ENCODE results near the gene NINJ1.

The NINJ1 gene

DNA sequence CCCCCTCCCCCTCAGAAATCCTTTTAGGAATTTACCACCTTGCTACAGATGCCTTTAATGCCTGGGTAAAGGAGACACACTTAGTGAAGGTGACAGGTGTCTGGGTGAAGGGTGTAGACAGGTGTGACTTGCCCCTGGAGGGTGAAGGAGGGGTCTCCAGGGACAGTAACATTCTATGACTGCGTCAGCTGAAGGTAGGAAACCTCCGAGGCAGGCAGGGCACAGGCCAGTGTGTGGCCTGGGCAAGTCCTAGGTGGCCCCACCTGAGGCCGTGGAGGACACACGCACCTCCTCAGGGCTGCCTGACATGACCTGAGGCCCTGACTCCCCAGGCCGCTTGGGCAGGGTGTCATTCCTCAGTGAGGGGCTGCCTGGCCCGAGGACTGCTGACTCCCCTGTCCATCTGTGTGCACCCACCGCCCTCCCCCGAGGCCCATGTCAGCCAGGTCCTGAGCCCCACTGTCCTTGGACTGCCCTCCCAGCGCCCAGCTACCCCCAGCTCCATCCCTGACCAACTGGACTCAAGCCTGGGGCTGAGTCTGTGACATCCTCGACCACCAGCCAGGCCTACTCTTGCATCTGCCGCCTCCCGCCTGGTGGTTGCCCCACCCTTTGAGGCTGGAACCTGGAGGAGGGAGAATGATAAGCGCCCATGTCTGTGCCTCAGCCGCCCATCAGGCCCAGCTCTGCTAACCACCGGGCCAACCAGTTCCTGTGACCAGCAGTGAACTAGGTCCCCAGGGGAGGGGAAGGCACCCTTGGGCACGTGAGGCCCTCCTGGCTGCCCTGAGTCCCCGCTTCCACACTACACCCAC lies 19.7 kb downstream of the NINJ1 start:
- no peak for TF ChIP-seq TAF1 (IDR thresholded peaks at IDR 0.05; ENCODE audit: borderline replicate concordance, insufficient read depth, low read length)
- TF ChIP-seq SIN3A (IDR thresholded peaks at IDR 0.05; ENCODE audit: borderline replicate concordance, insufficient read depth, low read length): no peak
- no peak for TF ChIP-seq POLR2AphosphoS5 (IDR thresholded peaks at IDR 0.05; ENCODE audit: low read depth, low read length)
- no peak for TF ChIP-seq FOXP2 (optimal IDR thresholded peaks at IDR 0.05; ENCODE audit: borderline replicate concordance, extremely low read depth, extremely low read length, insufficient read depth)
- TF ChIP-seq, protein P1, sequence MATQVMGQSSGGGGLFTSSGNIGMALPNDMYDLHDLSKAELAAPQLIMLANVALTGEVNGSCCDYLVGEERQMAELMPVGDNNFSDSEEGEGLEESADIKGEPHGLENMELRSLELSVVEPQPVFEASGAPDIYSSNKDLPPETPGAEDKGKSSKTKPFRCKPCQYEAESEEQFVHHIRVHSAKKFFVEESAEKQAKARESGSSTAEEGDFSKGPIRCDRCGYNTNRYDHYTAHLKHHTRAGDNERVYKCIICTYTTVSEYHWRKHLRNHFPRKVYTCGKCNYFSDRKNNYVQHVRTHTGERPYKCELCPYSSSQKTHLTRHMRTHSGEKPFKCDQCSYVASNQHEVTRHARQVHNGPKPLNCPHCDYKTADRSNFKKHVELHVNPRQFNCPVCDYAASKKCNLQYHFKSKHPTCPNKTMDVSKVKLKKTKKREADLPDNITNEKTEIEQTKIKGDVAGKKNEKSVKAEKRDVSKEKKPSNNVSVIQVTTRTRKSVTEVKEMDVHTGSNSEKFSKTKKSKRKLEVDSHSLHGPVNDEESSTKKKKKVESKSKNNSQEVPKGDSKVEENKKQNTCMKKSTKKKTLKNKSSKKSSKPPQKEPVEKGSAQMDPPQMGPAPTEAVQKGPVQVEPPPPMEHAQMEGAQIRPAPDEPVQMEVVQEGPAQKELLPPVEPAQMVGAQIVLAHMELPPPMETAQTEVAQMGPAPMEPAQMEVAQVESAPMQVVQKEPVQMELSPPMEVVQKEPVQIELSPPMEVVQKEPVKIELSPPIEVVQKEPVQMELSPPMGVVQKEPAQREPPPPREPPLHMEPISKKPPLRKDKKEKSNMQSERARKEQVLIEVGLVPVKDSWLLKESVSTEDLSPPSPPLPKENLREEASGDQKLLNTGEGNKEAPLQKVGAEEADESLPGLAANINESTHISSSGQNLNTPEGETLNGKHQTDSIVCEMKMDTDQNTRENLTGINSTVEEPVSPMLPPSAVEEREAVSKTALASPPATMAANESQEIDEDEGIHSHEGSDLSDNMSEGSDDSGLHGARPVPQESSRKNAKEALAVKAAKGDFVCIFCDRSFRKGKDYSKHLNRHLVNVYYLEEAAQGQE (IDR thresholded peaks at IDR 0.05; ENCODE audit: insufficient read depth in 1 of 2, low read depth in 2 of 2, low read length in 2 of 2): no peak

DNA sequence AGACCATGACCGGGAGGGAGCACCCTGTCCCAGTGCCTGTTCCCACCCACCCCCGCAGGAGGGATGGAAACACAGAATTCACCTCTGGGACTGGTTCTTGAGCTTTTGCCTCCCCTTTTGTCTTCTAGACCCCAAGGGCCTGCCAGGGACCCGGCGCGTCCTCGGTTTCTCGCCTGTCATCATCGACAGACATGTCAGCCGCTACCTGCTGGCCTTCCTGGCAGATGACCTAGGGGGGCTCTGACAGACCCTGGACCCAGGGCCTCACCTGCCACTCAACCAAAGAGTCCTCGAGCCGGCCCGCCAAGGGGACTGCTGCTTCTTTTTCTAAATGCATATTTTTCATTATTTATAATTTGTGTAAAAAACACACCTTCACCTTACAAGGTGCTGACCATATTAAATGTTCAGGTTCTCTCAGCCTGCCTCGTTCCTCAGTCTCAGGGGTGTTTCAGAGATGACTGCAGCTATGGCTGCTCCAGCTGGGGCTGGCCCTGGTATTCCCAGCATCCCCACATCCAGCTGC lies 21.1 kb downstream of the NINJ1 start:
- TF ChIP-seq FOXP2 (optimal IDR thresholded peaks at IDR 0.05; ENCODE audit: borderline replicate concordance, extremely low read depth, extremely low read length, insufficient read depth) (no peak), POLR2AphosphoS5 (IDR thresholded peaks at IDR 0.05; ENCODE audit: low read depth, low read length) (no peak), SIN3A (IDR thresholded peaks at IDR 0.05; ENCODE audit: borderline replicate concordance, insufficient read depth, low read length) (no peak), TAF1 (IDR thresholded peaks at IDR 0.05; ENCODE audit: borderline replicate concordance, insufficient read depth, low read length) (no peak)
- TF ChIP-seq, protein P1 (IDR thresholded peaks at IDR 0.05; ENCODE audit: insufficient read depth in 1 of 2, low read depth in 2 of 2, low read length in 2 of 2): no peak

DNA sequence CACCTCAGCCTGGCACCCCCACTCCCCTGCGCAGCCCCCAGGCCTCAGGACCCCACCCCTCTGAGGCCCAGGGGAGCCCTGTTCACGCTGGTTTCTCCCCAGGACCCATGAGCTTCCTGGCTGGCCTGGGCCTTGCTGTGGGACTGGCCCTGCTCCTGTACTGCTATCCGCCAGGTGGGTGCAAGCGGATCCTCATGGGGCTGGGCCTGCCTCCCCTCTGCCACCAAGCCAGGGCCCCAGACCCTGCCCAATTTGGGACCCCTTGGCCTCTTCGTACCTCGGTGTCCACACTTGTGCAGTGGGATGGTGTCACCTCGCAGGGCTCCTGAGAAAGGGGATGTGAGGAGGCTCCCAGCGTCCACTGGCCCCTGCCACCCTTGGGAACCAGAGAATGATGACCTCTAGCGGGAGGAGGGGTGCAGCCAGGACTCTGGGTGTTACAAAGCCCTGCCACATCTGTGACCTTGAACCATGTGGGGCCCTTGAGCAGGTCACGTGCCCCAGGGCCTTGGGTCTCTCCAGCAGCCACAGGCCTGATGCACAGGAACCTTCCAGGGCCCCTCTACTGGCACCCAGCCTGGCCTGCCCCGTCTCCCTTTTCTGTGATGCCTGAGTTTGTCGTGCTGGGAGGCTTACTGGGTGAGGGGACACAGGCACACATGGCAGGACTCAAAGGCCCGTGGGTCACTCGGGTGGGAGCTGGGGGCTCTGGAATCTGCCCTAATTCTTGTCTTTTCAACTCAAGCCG lies 21.8 kb downstream of the NINJ1 start:
- TF ChIP-seq FOXP2 (optimal IDR thresholded peaks at IDR 0.05; ENCODE audit: borderline replicate concordance, extremely low read depth, extremely low read length, insufficient read depth): no peak
- no peak for TF ChIP-seq SIN3A (IDR thresholded peaks at IDR 0.05; ENCODE audit: borderline replicate concordance, insufficient read depth, low read length)
- no peak for TF ChIP-seq POLR2AphosphoS5 (IDR thresholded peaks at IDR 0.05; ENCODE audit: low read depth, low read length)
- TF ChIP-seq, protein P1 (IDR thresholded peaks at IDR 0.05; ENCODE audit: insufficient read depth in 1 of 2, low read depth in 2 of 2, low read length in 2 of 2): no peak
- TF ChIP-seq TAF1 (IDR thresholded peaks at IDR 0.05; ENCODE audit: borderline replicate concordance, insufficient read depth, low read length): no peak

DNA sequence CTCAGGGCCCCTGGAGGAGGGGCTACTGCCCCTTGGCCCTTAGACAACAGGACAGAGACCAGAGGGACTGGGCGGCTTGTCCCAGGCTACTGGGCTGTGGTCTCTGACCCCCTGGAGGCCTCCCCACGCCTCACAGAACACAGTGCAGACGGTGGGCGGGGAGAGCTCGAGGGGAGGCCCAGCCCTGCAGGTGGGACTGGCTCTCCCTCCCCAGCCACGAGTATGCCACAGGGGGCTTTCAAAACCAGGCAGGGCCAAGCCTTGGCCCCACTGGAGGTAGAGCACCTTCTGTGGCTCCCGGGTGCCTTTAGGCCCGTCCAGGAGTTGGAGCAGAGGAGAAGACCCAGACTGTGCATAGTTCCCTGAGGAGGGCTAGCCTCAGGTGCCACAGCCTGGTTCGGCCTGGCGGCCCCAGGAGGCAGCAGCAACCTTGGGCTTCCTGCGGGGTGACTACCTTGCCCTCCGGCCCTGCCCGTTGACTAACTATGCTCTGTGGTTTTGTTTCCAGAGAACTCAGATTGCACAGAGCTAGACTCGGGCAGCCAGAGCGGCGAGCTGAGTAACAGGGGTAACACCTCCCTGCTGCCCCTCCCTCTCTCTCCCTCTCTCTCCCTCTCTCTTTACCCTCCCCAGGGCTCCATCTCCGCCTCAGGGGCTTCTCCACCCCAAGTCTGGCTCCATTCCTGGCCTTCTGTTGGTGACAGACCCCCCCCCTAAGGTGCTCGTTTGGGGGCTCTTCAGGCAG lies 22.5 kb downstream of the NINJ1 start:
- TF ChIP-seq TAF1 (IDR thresholded peaks at IDR 0.05; ENCODE audit: borderline replicate concordance, insufficient read depth, low read length) (no peak), POLR2AphosphoS5 (IDR thresholded peaks at IDR 0.05; ENCODE audit: low read depth, low read length) (no peak), SIN3A (IDR thresholded peaks at IDR 0.05; ENCODE audit: borderline replicate concordance, insufficient read depth, low read length) (no peak), FOXP2 (optimal IDR thresholded peaks at IDR 0.05; ENCODE audit: borderline replicate concordance, extremely low read depth, extremely low read length, insufficient read depth) (no peak)
- TF ChIP-seq, protein P1 (IDR thresholded peaks at IDR 0.05; ENCODE audit: insufficient read depth in 1 of 2, low read depth in 2 of 2, low read length in 2 of 2): no peak
